Left ventricle myocardium inferior (tissue), 1 donor: ENCODE data around the gene KANSL1L. TPM values are rescaled to one million over a fixed set of nuclear protein-coding genes. Genes with fewer than 3 reads are reported as not detected.

ENCODE experiments used
- DNase-seq: peaks from one replicate; pipeline ENCODE4 v3.0.0-alpha.2; 2020
- H3K27ac ChIP-seq: fragments of 200-600 bp; replicated peaks from 2 replicates; pipeline ENCODE4 v1.8.0; 2021
- H3K27me3 ChIP-seq: fragments of 200-600 bp; 2 replicates; pipeline ENCODE4 v1.8.0; 2021; ENCODE audit warnings: low read depth
- H3K36me3 ChIP-seq: fragments of 200-600 bp; 2 replicates; pipeline ENCODE4 v1.8.0; 2021
- H3K4me1 ChIP-seq: fragments of 200-600 bp; 2 replicates; pipeline ENCODE4 v1.8.0; 2021
- H3K4me3 ChIP-seq: fragments of 200-600 bp; 2 replicates; pipeline ENCODE4 v1.8.0; 2021; ENCODE audit warnings: mild to moderate bottlenecking, moderate library complexity
- H3K9me3 ChIP-seq: fragments of 200-600 bp; replicated peaks from 2 replicates; pipeline ENCODE4 v1.8.0; 2021
- CTCF ChIP-seq: fragments of 200-600 bp; IDR thresholded peaks from 2 replicates; pipeline ENCODE4 v1.8.0; 2021; ENCODE audit warnings: antibody characterized with exemption, mild to moderate bottlenecking, borderline replicate concordance
- intact Hi-C: fragments of 100-400 bp; cut with micrococcal nuclease; formaldehyde crosslinking; loops from one replicate; pipeline ENCODE4 v1.11.0; 2022
- total RNA-seq: library from RNA; stranded (reverse); fragmentation: NEBNext Ultra II Directional; extraction: Animal tissue kit (Norgen Biotek cat#: 25700); gene quantifications from one replicate; pipeline ENCODE4 v1.2.1, GENCODE V29; 2021
- donor health status: DM: no; HTN: yes; CAD: no; lungs with severe emphysema.

KANSL1L gene
- total RNA-seq, 1 donor from 2014 or later: 18.1 TPM

DNA sequence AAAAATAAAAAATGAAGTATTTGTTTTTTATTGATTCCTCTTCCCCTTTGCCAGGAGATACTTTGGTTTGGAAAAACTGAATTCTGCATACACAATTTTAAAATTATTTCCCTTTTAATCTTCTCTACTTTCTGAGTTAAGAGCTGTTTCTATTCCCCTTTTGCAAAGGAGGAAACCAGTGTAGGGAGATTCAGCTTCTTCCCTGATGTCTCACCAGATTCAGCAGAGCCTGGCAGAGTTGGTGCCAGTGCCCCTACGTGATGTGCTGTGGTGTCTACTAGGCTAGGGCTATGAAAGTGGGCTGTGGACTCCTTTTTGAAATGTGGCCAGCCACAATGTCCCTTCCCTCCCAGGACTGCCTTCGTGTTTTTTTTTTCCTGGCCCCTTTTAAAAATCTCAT lies 166.3 kb downstream of the KANSL1L start:
- no peak overlapping the region for H3K27ac ChIP-seq

GRCh38 chr2:210003359-210003758 lies 167.8 kb downstream of the KANSL1L start:
- Histone ChIP-seq H3K27ac (no peak overlapping the region), H3K4me1 (peaks cover 64% of the 10 kb centered on the region)

More for the DNA sequence above, 166.3 kb downstream of the KANSL1L start:
- Histone ChIP-seq H3K36me3 (peaks cover 8% of the 10 kb centered on the region), H3K9me3 (no peaks in the 10 kb centered on the region), H3K4me3 (no peak overlapping the region), H3K27me3 (no peaks in the 10 kb centered on the region), H3K4me1 (peaks cover 74% of the 10 kb centered on the region)
- intact Hi-C loops: no loop called here
- DNase-seq: no peak
- TF ChIP-seq CTCF: no peak

GRCh38 chr2:210002158-210003157 lies 168.8 kb downstream of the KANSL1L start, which contains the start of gene RPE:
TSS of gene RPE (plus strand) at chr2:210002638. CDS start at chr2:210002662, 24 bp downstream.
- intact Hi-C loops: no loop called here
- H3K27me3 ChIP-seq: no peaks in the 10 kb centered on the region
- peak; percentile 97 for DNase-seq
- H3K27ac ChIP-seq: peak within 1 kb of the TSS; percentile 93
- peak within 1 kb of the TSS; percentile 94 for H3K4me3 ChIP-seq
- no peaks in the 10 kb centered on the region for H3K9me3 ChIP-seq
- H3K4me1 ChIP-seq: peaks cover 55% of the 10 kb centered on the region
- TF ChIP-seq CTCF: no peak
- H3K36me3 ChIP-seq: no peaks in the 10 kb centered on the region

More at GRCh38 chr2:210003359-210003758, 167.8 kb downstream of the KANSL1L start:
- Histone ChIP-seq H3K36me3 (peaks cover 3% of the 10 kb centered on the region), H3K27me3 (no peaks in the 10 kb centered on the region), H3K4me3 (peak overlapping the region; percentile 94), H3K9me3 (no peaks in the 10 kb centered on the region)
- TF ChIP-seq CTCF: no peak
- DNase-seq: no peak
- intact Hi-C loops: no loop called here

DNA sequence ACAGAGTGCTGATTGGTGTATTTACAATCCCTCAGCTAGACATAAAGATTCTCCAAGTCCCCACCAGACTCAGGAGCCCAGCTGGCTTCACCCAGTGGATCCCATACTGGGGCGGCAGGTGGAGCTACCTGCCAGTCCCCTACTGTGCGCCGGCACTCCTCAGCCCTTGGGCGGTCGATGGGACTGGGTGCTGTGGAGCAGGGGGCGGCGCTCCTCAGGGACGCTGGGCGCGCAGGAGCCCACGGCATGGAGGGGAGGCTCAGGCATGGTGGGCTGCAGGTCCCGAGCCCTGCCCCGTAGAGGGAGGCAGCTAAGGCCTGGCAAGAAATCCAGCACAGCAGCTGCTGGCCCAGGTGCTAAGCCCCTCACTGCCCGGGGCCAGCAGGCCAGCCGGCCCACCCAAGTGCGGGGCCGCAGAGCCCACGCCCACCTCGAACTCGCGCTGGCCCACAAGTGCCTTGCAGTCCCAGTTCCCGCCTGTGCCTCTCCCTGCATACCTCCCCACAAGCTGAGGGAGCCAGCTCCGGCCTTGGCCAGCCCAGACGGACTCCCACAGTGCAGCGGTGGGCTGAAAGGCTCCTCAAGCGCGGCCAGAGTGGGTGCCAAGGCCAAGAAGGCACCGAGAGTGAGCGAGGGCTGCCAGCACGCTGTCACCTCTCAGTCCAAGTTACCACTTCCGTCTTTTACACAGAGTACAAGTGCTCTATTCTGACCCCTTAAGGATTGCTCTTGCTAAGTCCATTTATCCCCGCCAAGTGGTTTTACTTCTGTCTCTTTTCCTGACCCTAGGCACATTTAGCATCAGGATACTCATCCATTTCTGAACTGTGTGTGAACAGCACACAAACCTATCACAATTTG lies 170.5 kb downstream of the KANSL1L start:
- Histone ChIP-seq H3K27ac (no peak overlapping the region), H3K9me3 (no peaks in the 10 kb centered on the region), H3K4me1 (peaks cover 39% of the 10 kb centered on the region), H3K4me3 (no peak overlapping the region), H3K36me3 (no peaks in the 10 kb centered on the region), H3K27me3 (no peaks in the 10 kb centered on the region)
- intact Hi-C loops: no loop called here
- no peak for TF ChIP-seq CTCF
- DNase-seq: no peak

GRCh38 chr2:209998596-209998995 lies 172.6 kb downstream of the KANSL1L start:
- no peak for DNase-seq
- no peaks in the 10 kb centered on the region for H3K9me3 ChIP-seq
- no peak for TF ChIP-seq CTCF
- H3K4me3 ChIP-seq: no peak overlapping the region
- intact Hi-C loops: no loop called here
- no peak overlapping the region for H3K27ac ChIP-seq
- H3K27me3 ChIP-seq: no peaks in the 10 kb centered on the region
- H3K36me3 ChIP-seq: no peaks in the 10 kb centered on the region
- H3K4me1 ChIP-seq: peaks cover 18% of the 10 kb centered on the region
